Epidermal melanocyte (primary cell): Measurements from ENCODE around the gene DPEP1.

ENCODE experiments used
- DNase-seq: peaks from one replicate; pipeline ENCODE4 v3.0.0; 2011; ENCODE audit warnings: low spot score; ENCODE audit not compliant: insufficient read length

DPEP1 gene

DNA sequence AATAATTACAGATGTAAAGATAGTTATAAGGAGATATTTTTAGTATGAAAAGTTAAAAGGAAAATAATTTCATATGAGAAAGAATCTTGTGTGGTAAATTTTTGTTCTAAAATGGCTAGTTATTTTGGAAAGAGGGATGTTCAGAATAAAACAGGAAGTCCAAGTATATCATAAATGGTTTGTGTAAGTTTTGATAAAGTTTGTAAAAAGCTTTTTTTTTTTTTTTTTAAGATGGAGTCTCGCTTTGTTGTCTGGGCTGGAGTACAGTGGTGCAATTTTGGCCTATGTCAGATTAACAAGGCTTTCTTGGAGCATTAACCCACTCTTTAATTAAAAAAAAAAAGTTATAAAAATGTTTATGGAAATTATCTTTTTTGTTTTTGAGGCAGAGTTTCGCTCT is 64.8 kb downstream of the DPEP1 start:
- DNase-seq = no peak

DNA sequence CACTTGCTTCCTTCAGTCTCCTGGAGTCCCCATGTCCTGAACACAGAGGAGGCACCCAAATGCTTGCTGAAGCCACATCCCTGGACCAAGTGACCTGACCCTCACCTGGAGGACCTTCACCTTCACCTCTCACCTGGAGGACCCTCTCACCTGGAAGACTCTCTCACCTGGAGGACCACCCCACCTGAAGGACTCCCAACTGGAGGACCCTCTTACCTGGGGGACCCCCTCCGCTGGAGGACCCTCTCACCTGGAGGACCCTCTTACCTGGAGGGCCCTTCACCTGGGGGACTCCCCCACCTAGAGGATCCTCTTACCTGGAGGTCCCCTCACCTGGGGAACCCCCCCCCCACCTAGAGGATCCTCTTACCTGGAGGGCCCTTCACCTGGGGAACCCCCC is 72.5 kb downstream of the DPEP1 start:
- peak; percentile 13 for DNase-seq

DNA sequence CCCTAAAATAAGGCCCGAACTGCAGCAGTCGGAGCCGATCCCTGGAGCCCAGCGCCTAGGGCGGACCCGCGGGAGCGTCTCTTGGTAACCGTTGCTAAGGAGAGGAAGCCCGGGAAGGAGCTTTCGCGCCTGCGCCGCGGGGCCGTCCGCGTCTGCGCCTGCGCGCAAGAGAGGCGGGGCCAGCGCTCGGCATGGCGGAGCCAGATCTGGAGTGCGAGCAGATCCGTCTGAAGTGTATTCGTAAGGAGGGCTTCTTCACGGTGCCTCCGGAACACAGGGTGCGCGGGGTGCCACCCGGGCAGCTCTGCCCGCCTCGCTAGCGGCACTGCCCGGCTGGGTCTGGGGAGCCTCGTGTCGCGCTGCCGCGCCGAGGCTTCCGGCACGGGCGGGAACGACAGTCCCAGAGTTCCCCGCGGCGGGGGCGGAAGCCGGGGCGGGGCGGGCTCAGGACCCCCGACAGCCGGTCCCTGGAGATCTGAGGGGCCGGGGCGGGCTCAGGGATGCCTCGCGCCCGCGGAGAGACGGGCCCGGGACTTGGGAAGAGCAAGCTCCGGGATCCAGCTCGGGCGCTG is 73.2 kb downstream of the DPEP1 start, which contains the start of gene CDK10:
Gene CDK10, plus strand, starts transcription at position 170 of the 572 bp plus-strand sequence. Its CDS starts 22 bp downstream, at position 192.
- DNase-seq = peak; percentile 99

DNA sequence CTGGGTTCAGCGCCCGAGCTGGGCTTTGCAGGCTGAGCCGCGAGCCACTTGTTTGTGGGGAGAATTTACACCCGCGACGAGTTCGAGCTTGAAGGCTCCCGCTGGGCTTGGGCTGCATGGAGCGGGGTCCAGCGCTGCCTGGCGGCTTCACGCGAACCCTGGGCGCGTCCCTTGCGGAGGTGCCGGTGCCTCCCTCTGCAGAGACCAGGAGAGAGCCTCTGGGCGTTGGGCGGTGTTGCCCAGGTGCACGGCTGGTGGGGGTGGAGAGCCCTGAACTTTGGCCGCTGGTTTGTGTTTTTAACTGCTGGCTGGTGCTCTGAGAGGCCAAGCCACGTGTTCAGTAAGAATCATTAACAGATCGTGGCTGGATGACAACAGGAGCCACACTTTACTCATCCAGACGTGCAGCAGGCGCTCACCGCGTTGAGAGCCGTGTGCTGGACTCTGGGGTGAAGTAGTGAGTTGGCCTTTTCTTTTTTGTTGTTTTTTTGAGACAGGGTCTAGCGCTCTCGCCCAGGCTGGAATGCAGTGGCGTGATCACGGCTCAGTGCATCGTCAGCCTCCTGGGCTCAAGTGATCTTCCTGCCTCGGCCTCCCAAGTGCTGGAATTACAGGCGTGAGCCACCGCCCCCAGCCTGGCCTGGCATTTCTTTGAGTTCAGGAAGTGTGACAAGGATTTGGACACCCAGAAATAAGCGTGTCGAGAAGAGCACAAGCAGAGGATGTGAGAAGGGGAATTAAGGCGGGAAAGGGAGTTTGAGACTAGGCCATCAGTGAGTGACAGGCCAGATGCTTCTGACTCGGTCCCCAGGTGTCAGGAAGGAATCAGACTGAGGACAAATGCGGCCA is 73.9 kb downstream of the DPEP1 start:
- peak; percentile 16 for DNase-seq
